ENCODE measurements around the gene VMAC.

The VMAC gene

DNA sequence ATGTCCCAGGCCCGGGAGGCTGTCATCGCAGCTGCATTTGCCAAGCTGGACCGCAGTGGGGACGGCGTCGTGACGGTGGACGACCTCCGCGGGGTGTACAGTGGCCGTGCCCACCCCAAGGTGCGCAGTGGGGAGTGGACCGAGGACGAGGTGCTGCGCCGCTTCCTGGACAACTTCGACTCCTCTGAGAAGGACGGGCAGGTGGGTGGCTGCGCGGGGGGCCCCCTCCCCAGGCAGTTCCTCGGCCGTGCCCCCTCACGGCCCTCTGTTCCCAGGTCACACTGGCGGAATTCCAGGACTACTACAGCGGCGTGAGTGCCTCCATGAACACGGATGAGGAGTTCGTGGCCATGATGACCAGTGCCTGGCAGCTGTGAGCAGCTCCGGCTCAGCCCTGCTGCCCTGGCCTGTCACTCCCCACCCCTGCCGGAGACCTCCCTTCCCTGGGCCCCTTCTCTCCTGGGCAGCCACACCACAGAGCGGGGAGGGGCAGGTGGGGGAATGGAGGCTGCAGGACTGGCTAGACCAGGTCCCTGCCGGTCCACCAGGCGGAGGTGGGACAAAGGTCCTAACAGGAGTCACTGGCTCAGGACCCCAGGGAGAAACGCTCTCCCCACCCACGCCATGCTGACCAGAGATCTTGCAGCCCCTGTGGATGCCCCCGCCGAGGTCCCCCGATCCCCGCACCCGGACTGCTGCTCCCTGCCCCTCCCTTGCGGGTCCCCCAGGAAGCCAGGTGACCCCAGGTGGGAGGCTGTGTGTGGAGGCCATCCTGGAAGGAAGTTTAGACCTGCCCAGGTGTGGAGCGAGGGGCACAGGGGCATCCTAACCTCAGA is 10.5 kb downstream of the VMAC start:
- Histone ChIP-seq H3K4me3 (ENCODE audit: low read depth, low read length) (no peak overlapping the region), H3K36me3 (ENCODE audit: control insufficient read depth, insufficient read depth, low read length) (peaks cover 42% of the 10 kb centered on the region), H3K27me3 (ENCODE audit: control insufficient read depth, insufficient read depth, low read length) (no peaks in the 10 kb centered on the region), H3K9me3 (ENCODE audit: control insufficient read depth, insufficient read depth, low read length) (no peaks in the 10 kb centered on the region), H3K9ac (ENCODE audit: low read depth, low read length) (no peak overlapping the region), H3K4me1 (ENCODE audit: control insufficient read depth, insufficient read depth, low read length) (no peaks in the 10 kb centered on the region)

DNA sequence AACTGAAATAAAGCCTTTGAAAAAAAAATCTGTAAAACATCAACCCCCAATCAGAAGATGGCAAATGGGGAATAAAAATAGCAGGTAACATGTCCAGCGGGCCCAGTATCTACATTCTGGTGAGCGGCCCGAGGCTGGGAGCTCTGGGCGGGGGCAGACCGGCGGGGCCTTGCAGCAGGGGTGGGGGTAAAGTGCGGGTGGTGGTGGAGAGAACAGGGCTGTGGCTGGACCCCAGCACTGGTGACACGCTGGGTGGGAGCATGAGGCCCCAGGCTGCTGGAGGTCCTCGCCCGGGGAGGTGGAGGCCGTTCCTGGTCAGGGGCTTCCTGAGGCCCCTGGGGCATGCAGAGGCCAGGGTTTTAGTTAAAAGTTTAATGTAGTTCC is 11.1 kb downstream of the VMAC start:
- H3K9ac ChIP-seq (ENCODE audit: low read depth, low read length) = no peak overlapping the region
- peaks cover 44% of the 10 kb centered on the region for H3K36me3 ChIP-seq (ENCODE audit: control insufficient read depth, insufficient read depth, low read length)
- H3K27me3 ChIP-seq (ENCODE audit: control insufficient read depth, insufficient read depth, low read length) = no peaks in the 10 kb centered on the region
- no peaks in the 10 kb centered on the region for H3K4me1 ChIP-seq (ENCODE audit: control insufficient read depth, insufficient read depth, low read length)
- no peaks in the 10 kb centered on the region for H3K9me3 ChIP-seq (ENCODE audit: control insufficient read depth, insufficient read depth, low read length)
- H3K4me3 ChIP-seq (ENCODE audit: low read depth, low read length) = no peak overlapping the region

DNA sequence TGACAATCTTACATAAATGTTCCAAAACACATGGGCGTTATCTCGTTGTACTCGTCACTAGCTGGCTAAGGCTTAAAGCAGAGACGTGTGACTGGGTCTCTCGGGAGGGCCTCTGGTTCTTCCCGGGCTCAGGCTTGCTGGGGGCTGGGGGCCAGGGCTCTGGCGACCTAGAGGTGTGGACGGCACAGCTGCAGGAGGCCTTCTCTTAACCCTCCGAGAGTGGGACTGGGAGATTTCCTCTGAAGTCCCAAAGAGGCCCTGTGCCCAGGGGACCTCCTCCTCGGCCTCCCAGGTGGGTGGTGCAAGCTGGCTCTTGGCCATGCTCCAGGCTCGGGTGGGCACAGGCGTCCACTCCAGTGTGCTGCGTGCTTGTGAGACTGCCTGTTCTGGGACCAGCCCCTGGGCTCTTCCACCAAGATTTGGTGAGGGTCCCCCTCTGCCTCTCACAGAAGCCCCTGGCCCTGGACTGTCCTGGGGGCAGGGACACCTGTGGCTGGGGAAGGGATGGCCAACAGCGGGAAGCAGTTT is 11.6 kb downstream of the VMAC start:
- Histone ChIP-seq H3K9ac (ENCODE audit: low read depth, low read length) (no peak overlapping the region), H3K27me3 (ENCODE audit: control insufficient read depth, insufficient read depth, low read length) (no peaks in the 10 kb centered on the region), H3K4me3 (ENCODE audit: low read depth, low read length) (no peak overlapping the region), H3K4me1 (ENCODE audit: control insufficient read depth, insufficient read depth, low read length) (no peaks in the 10 kb centered on the region), H3K9me3 (ENCODE audit: control insufficient read depth, insufficient read depth, low read length) (no peaks in the 10 kb centered on the region), H3K36me3 (ENCODE audit: control insufficient read depth, insufficient read depth, low read length) (peaks cover 47% of the 10 kb centered on the region)

DNA sequence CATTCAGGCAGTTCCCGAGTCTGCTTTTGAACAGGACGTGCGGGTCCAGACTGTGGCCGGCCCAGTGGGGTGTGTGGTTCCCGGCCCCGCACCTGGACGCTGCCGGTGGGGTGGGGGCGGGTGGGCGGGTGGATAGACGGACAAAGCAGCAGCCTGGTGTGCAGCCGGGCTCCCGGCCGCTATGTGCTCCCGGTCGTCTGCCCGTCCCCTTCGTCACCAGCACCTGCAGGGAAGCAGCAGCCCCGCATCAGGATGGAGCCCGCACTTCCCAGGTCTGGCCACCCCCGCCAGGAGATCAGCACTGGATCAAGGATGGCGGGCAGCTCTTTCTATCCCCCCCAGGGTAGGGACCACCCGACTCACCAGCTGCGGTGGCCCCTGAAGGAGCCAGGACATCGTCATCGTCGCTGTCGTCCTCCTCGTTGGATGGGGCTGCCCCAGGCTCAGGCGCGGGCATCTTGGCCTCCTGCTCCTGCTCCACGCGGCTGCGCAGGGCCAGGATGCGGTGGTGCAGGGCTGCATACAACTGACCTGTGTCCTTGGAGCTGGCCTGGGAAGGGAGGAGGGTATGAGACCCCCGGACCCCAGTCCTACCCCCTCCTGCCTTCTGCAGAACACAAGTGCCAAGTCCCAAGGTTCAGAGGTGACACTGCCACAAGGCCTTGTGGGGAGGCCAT is 12.9 kb downstream of the VMAC start:
- Histone ChIP-seq H3K4me1 (ENCODE audit: control insufficient read depth, insufficient read depth, low read length) (no peaks in the 10 kb centered on the region), H3K9me3 (ENCODE audit: control insufficient read depth, insufficient read depth, low read length) (no peaks in the 10 kb centered on the region), H3K36me3 (ENCODE audit: control insufficient read depth, insufficient read depth, low read length) (peaks cover 53% of the 10 kb centered on the region), H3K9ac (ENCODE audit: low read depth, low read length) (no peak overlapping the region), H3K27me3 (ENCODE audit: control insufficient read depth, insufficient read depth, low read length) (no peaks in the 10 kb centered on the region), H3K4me3 (ENCODE audit: low read depth, low read length) (no peak overlapping the region)

DNA sequence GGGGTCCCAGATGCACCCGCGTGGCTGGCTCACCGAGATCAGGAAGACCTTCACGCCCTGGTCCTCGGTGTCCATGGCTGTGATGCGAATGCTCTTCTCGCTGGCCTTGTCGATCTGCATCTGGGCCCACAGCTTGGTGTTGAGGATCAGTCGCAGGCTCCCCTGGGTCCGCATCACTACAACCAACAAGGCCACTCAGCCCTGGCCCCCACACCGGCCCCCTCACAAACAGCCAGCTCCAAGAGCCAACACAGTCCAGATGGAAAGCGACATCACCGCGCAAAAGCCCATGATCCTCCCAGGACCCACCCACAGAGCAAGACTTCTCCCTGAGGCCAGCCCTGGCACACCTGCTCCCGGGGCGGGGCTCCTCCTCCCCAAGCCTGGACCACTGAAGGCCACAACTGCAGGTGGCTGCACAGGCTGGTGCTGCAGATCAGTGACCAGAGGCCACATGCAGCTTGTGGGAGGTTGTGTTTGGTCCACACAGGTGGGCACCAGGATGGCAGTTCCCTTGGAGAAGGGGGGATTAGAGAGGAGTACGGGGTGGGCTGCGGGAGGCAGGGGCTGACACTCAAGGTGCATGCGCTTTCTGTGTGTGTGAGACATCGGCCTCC is 13.9 kb downstream of the VMAC start:
- H3K4me3 ChIP-seq (ENCODE audit: low read depth, low read length) = no peak overlapping the region

DNA sequence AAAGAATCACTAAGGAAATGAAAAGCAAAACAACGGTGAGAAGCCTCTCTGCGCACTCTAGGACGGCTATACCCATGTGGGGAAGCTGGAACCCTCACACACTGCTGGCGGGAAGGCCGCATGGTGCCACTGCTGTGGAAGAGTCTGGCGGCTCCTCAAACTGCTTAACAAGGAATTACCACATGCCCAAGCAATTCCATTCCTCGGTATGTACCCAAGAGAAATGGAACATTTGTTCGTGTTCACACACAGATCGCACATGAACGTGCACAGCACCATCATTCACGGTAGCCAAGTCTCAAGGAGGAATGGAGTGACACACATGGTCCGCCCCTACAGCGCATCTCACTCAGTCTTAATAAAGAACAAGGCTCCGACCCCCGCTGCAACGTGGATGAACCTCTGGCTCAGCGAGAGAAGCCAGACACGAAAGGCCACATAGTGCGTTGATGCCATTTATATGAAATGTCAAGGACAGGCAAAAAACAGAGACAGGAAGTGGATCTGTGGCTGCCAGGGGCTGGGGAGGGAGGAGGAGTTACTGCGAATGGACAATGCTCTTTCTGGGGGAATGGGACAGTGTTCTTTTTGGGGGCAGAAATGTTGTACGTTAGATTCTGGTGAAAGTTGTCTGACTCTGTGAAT is 17.0 kb downstream of the VMAC start:
- Histone ChIP-seq H3K27me3 (ENCODE audit: control insufficient read depth, insufficient read depth, low read length) (no peaks in the 10 kb centered on the region), H3K4me1 (ENCODE audit: control insufficient read depth, insufficient read depth, low read length) (no peaks in the 10 kb centered on the region), H3K36me3 (ENCODE audit: control insufficient read depth, insufficient read depth, low read length) (peaks cover 73% of the 10 kb centered on the region), H3K4me3 (ENCODE audit: low read depth, low read length) (no peak overlapping the region), H3K9ac (ENCODE audit: low read depth, low read length) (no peak overlapping the region), H3K9me3 (ENCODE audit: control insufficient read depth, insufficient read depth, low read length) (no peaks in the 10 kb centered on the region)

More for the DNA sequence above, 13.9 kb downstream of the VMAC start:
- H3K27me3 ChIP-seq (ENCODE audit: control insufficient read depth, insufficient read depth, low read length) = no peaks in the 10 kb centered on the region
- no peaks in the 10 kb centered on the region for H3K4me1 ChIP-seq (ENCODE audit: control insufficient read depth, insufficient read depth, low read length)
- no peak overlapping the region for H3K9ac ChIP-seq (ENCODE audit: low read depth, low read length)
- H3K36me3 ChIP-seq (ENCODE audit: control insufficient read depth, insufficient read depth, low read length) = peaks cover 60% of the 10 kb centered on the region
- no peaks in the 10 kb centered on the region for H3K9me3 ChIP-seq (ENCODE audit: control insufficient read depth, insufficient read depth, low read length)

DNA sequence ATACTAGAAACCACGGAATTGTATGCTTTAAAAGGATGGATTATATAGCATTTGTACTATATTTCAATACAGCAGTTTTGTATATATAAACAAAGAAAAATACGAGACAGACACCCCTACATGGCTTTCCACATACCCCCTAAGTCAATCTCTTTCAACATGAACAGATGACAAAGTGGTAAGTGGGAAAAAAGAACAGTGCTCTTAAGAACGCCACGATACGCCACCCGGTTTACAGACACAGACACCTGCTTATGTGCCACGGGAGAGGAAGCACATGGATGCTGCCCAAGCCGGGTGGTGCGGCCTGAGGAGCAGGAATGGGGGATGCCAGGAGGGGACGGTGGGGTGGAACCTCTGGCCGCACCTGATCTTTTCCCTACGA is 17.5 kb downstream of the VMAC start:
- no peak overlapping the region for H3K4me3 ChIP-seq (ENCODE audit: low read depth, low read length)
- H3K36me3 ChIP-seq (ENCODE audit: control insufficient read depth, insufficient read depth, low read length) = peaks cover 72% of the 10 kb centered on the region
- no peaks in the 10 kb centered on the region for H3K4me1 ChIP-seq (ENCODE audit: control insufficient read depth, insufficient read depth, low read length)
- H3K9me3 ChIP-seq (ENCODE audit: control insufficient read depth, insufficient read depth, low read length) = no peaks in the 10 kb centered on the region
- H3K9ac ChIP-seq (ENCODE audit: low read depth, low read length) = no peak overlapping the region
- H3K27me3 ChIP-seq (ENCODE audit: control insufficient read depth, insufficient read depth, low read length) = no peaks in the 10 kb centered on the region

DNA sequence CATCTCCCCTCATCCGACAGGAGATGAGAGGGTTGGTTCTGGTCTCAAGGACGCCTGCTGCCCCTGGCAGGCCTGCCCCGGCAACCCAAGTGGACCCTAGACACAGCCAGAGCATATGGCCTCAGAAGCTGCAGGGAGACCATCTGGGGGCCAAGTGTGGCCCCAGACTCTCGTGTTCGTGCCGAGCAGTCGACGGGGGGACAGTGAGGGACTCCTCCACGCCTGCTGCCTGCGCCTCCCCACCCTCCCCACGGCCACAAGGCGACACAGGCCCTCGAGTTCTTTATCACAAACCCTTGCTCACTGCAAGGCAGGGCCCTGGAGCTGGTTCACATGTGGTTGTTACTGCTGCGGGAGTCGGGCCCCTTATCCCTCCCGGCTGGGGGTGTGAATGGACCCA is 18.7 kb downstream of the VMAC start:
- Histone ChIP-seq H3K36me3 (ENCODE audit: control insufficient read depth, insufficient read depth, low read length) (peaks cover 71% of the 10 kb centered on the region), H3K4me1 (ENCODE audit: control insufficient read depth, insufficient read depth, low read length) (no peaks in the 10 kb centered on the region), H3K9ac (ENCODE audit: low read depth, low read length) (no peak overlapping the region), H3K4me3 (ENCODE audit: low read depth, low read length) (no peak overlapping the region), H3K27me3 (ENCODE audit: control insufficient read depth, insufficient read depth, low read length) (no peaks in the 10 kb centered on the region), H3K9me3 (ENCODE audit: control insufficient read depth, insufficient read depth, low read length) (no peaks in the 10 kb centered on the region)

DNA sequence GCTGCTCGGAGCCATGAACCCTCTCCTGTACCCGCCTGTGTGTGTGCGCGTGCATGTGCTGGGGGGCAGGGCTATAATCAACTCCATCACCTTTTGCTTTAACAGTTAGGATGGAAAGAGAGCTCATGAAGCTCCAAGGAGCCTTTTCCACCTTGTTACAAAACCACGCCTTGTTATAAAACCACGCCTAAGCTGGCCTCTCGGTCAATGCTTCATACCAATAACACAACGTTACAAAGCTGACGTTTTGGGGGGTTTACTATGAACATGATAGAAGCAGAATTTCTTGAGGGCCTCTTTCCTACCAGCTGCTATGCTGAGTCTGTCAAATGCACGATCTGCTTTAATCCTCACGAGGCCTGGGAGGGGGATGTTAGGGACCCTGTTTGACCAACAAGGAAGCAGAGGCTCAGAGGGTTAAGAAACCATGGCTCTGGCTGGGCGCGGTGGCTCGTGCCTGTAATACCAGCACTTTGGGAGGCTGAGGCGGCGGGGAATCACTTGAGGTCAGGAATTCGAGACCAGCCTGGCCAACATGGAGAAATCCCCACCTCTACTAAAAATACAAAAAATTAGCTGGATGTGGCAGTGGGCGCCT is 21.3 kb downstream of the VMAC start:
- Histone ChIP-seq H3K27me3 (ENCODE audit: control insufficient read depth, insufficient read depth, low read length) (no peaks in the 10 kb centered on the region), H3K9me3 (ENCODE audit: control insufficient read depth, insufficient read depth, low read length) (no peaks in the 10 kb centered on the region), H3K36me3 (ENCODE audit: control insufficient read depth, insufficient read depth, low read length) (peaks cover 70% of the 10 kb centered on the region), H3K4me3 (ENCODE audit: low read depth, low read length) (no peak overlapping the region), H3K9ac (ENCODE audit: low read depth, low read length) (no peak overlapping the region), H3K4me1 (ENCODE audit: control insufficient read depth, insufficient read depth, low read length) (no peaks in the 10 kb centered on the region)

DNA sequence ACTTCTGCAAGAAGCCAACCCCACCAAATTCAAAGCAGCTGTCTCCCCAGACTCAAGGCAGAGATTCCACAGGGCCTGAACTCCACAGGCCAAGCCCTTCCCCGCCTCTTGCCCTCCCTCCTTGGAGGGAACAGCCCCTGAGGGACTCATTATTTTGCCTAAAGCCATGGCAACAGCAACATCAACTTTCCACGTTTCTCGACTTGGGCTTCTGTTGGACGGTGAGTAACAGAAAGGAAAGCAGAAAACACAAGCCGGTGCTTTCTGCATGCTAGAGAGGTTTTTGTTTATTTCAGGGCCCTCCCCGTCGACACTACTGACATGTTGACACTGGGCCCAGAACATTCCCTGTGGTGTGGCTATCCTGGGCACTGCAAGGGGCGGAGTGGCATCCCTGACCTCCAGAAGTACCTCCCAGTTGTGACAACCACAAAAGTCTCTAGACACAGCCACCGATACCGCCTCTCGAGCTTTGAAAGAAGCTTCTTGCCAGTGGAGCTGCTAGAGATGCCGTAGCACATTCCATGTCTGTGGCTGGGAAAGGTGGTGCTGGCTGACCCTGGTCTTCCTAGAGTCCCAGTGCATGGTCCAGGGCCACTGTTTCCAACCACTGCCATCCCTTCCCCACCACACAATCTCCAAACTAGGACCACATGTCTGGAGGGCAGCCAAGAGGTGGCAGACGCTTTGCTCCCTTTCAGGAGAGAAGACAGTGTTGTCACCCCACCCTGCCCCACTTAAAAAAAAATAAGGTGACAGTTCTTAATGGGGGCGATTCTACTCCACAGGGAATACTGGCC is 22.2 kb downstream of the VMAC start:
- H3K36me3 ChIP-seq (ENCODE audit: control insufficient read depth, insufficient read depth, low read length) = peaks cover 65% of the 10 kb centered on the region
- no peaks in the 10 kb centered on the region for H3K4me1 ChIP-seq (ENCODE audit: control insufficient read depth, insufficient read depth, low read length)
- H3K9ac ChIP-seq (ENCODE audit: low read depth, low read length) = no peak overlapping the region
- H3K27me3 ChIP-seq (ENCODE audit: control insufficient read depth, insufficient read depth, low read length) = no peaks in the 10 kb centered on the region
- no peak overlapping the region for H3K4me3 ChIP-seq (ENCODE audit: low read depth, low read length)
- no peaks in the 10 kb centered on the region for H3K9me3 ChIP-seq (ENCODE audit: control insufficient read depth, insufficient read depth, low read length)

DNA sequence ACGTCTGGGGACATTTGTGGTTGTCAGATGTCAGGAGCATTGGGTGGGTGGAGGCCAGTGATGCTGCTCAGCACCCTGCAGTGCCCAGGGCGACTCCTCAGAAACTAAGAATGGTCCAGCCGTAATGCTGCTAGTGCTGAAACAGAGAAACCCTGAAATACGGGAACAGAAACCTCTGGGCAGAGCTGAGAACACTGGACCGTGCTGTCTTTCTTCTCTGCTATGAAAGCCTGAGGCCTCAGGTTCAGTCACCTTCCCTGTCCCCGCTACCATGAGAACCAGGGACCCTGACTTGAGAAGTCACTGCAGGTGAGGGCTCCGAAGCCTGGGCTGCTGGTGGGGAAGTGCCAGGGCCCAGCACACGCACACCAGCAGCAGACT is 22.8 kb downstream of the VMAC start:
- Histone ChIP-seq H3K9ac (ENCODE audit: low read depth, low read length) (no peak overlapping the region), H3K9me3 (ENCODE audit: control insufficient read depth, insufficient read depth, low read length) (no peaks in the 10 kb centered on the region), H3K4me1 (ENCODE audit: control insufficient read depth, insufficient read depth, low read length) (no peaks in the 10 kb centered on the region), H3K36me3 (ENCODE audit: control insufficient read depth, insufficient read depth, low read length) (peaks cover 65% of the 10 kb centered on the region), H3K4me3 (ENCODE audit: low read depth, low read length) (no peak overlapping the region), H3K27me3 (ENCODE audit: control insufficient read depth, insufficient read depth, low read length) (no peaks in the 10 kb centered on the region)

Data from iPS-15b (cell line).